Measurements from ENCODE around the gene MAGEB10. TPM values are rescaled to one million over a fixed set of nuclear protein-coding genes. Genes with fewer than 3 reads are reported as not detected.

MAGEB10 gene
- polyA plus RNA-seq (not detected in 3 replicates), polyA minus RNA-seq (not detected in 3 replicates)
- not detected for polyA plus RNA-seq (2011; ENCODE audit: low read depth)
- not detected in 2 replicates for polyA plus RNA-seq (2011; cell fraction: cytosol; rRNA removed)
- polyA plus RNA-seq (2011; cell fraction: nucleus; rRNA removed): not detected in 2 replicates
- polyA plus RNA-seq (2012; ENCODE audit: low replicate concordance): not detected in 2 replicates
- polyA minus RNA-seq (2011; cell fraction: cytosol; rRNA and poly(A)+ RNA removed): not detected
- not detected in 2 replicates for polyA minus RNA-seq (2011; cell fraction: nucleus; rRNA and poly(A)+ RNA removed)

DNA sequence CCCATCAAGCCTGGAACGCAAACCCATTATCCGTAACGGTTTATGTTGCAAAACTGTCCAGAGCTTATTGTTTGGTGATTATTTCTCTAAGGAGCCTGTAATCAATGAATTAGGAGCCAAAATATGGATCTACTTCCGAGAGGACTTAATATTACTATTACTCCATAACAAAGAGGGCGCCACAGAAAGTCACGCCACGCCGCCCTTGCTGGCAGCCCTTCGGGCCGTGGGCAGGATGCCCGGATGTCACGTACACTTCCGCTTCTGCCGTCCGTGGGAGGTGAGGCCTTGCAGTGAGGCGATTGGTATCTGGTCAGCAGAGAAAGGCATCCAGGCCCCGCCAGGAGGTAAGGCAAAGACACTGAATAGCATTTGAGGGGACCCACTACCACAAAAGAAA lies at the start of gene MAGEB10:
Gene MAGEB10, plus strand, starts transcription at position 301 of the 400 bp plus-strand sequence. CDS start 13,317 bp downstream, outside the sequence.
- no peak for TF ChIP-seq EZH2 (IDR thresholded peaks at IDR 0.05; ENCODE audit: low read length)
- TF ChIP-seq, protein P1, sequence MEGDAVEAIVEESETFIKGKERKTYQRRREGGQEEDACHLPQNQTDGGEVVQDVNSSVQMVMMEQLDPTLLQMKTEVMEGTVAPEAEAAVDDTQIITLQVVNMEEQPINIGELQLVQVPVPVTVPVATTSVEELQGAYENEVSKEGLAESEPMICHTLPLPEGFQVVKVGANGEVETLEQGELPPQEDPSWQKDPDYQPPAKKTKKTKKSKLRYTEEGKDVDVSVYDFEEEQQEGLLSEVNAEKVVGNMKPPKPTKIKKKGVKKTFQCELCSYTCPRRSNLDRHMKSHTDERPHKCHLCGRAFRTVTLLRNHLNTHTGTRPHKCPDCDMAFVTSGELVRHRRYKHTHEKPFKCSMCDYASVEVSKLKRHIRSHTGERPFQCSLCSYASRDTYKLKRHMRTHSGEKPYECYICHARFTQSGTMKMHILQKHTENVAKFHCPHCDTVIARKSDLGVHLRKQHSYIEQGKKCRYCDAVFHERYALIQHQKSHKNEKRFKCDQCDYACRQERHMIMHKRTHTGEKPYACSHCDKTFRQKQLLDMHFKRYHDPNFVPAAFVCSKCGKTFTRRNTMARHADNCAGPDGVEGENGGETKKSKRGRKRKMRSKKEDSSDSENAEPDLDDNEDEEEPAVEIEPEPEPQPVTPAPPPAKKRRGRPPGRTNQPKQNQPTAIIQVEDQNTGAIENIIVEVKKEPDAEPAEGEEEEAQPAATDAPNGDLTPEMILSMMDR (optimal IDR thresholded peaks at IDR 0.05 in 1 of 3, IDR thresholded peaks at IDR 0.05 in 1 of 3, conservative IDR thresholded peaks at IDR 0.05 in 1 of 3; ENCODE audit: extremely low read depth in 1 of 3, insufficient read depth in 2 of 3, low read length in 3 of 3): no peak
- no peaks in the 10 kb centered on the region for H3K9me3 ChIP-seq (ENCODE audit: control insufficient read depth, low read depth, low read length)
- no peak within 1 kb of the TSS for H3K9ac ChIP-seq (ENCODE audit: control insufficient read depth, extremely low read depth, insufficient read depth, low read length)
- H3K4me1 ChIP-seq (ENCODE audit: control insufficient read depth, extremely low read depth, insufficient read depth, low read length): no peaks in the 10 kb centered on the region
- no peak within 1 kb of the TSS for H3K4me2 ChIP-seq (ENCODE audit: control insufficient read depth, extremely low read depth, insufficient read depth, low read depth, low read length)
- H2AFZ ChIP-seq (ENCODE audit: control insufficient read depth, low read length): no peak within 1 kb of the TSS
- no peaks in the 10 kb centered on the region for H3K79me2 ChIP-seq (ENCODE audit: control insufficient read depth, insufficient read depth, low read length)
- no peaks in the 10 kb centered on the region for H4K20me1 ChIP-seq (ENCODE audit: control insufficient read depth, extremely low read depth, insufficient read depth, low read length)
- dilution Hi-C loops (cut with MboI; ENCODE audit: extremely low pct_ligation_motif_present, low sequenced_read_pairs): no loop called here
- H3K36me3 ChIP-seq (ENCODE audit: control insufficient read depth in 2 of 2, extremely low read depth in 1 of 2, insufficient read depth in 2 of 2, low read length in 2 of 2): no peaks in the 10 kb centered on the region
- FAIRE-seq (no peak), DNase-seq (ENCODE audit: low read depth, low spot score) (no peak)
- H3K27ac ChIP-seq (ENCODE audit: control insufficient read depth, insufficient read depth, low read length): no peak within 1 kb of the TSS
- H3K9me1 ChIP-seq (ENCODE audit: control insufficient read depth, extremely low read depth, insufficient read depth, low read length): no peaks in the 10 kb centered on the region
- H3K27me3 ChIP-seq (ENCODE audit: control insufficient read depth, extremely low read depth, insufficient read depth, low read length): no peaks in the 10 kb centered on the region
- no peak within 1 kb of the TSS for H3K4me3 ChIP-seq (ENCODE audit: control insufficient read depth in 2 of 3, extremely low read depth in 1 of 3, insufficient read depth in 2 of 3, low read depth in 1 of 3, low read length in 3 of 3)

DNA sequence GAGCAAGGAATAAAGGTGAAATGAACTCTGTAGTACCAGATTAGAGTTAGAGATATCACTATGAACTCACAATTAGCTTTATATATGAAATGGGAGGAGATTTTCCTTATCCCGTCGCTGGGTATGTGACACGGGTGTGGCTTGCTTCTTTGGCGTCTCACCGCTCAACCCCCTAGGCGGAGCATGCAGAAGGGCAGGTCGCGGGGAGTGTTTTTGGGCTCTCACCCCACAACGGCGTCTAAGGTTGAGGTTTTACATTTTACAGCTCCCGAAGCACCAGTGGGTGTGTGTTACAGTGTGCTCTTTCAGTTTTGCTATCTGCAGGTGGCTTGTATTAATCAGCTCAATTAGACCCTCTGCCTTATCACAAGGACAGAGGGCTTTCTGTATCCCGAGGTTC lies 42.1 kb upstream of the MAGEB10 start:
- no peaks in the 10 kb centered on the region for H3K9me1 ChIP-seq (ENCODE audit: control insufficient read depth, extremely low read depth, insufficient read depth, low read length)
- dilution Hi-C loops (cut with MboI; ENCODE audit: extremely low pct_ligation_motif_present, low sequenced_read_pairs): no loop called here
- H3K4me1 ChIP-seq (ENCODE audit: control insufficient read depth, extremely low read depth, insufficient read depth, low read length): no peaks in the 10 kb centered on the region
- FAIRE-seq (no peak), DNase-seq (ENCODE audit: low read depth, low spot score) (no peak)
- H3K36me3 ChIP-seq (ENCODE audit: control insufficient read depth in 2 of 2, extremely low read depth in 1 of 2, insufficient read depth in 2 of 2, low read length in 2 of 2): no peaks in the 10 kb centered on the region
- no peak overlapping the region for H2AFZ ChIP-seq (ENCODE audit: control insufficient read depth, low read length)
- no peaks in the 10 kb centered on the region for H3K79me2 ChIP-seq (ENCODE audit: control insufficient read depth, insufficient read depth, low read length)
- no peak overlapping the region for H3K27ac ChIP-seq (ENCODE audit: control insufficient read depth, insufficient read depth, low read length)
- H4K20me1 ChIP-seq (ENCODE audit: control insufficient read depth, extremely low read depth, insufficient read depth, low read length): no peaks in the 10 kb centered on the region
- no peak overlapping the region for H3K9ac ChIP-seq (ENCODE audit: control insufficient read depth, extremely low read depth, insufficient read depth, low read length)
- H3K4me2 ChIP-seq (ENCODE audit: control insufficient read depth, extremely low read depth, insufficient read depth, low read depth, low read length): no peak overlapping the region
- no peaks in the 10 kb centered on the region for H3K27me3 ChIP-seq (ENCODE audit: control insufficient read depth, extremely low read depth, insufficient read depth, low read length)
- no peak for TF ChIP-seq EZH2 (IDR thresholded peaks at IDR 0.05; ENCODE audit: low read length)
- TF ChIP-seq, protein P1 (optimal IDR thresholded peaks at IDR 0.05 in 1 of 3, IDR thresholded peaks at IDR 0.05 in 1 of 3, conservative IDR thresholded peaks at IDR 0.05 in 1 of 3; ENCODE audit: extremely low read depth in 1 of 3, insufficient read depth in 2 of 3, low read length in 3 of 3): no peak
- no peak overlapping the region for H3K4me3 ChIP-seq (ENCODE audit: control insufficient read depth in 2 of 3, extremely low read depth in 1 of 3, insufficient read depth in 2 of 3, low read depth in 1 of 3, low read length in 3 of 3)
- H3K9me3 ChIP-seq (ENCODE audit: control insufficient read depth, low read depth, low read length): no peaks in the 10 kb centered on the region

Data from keratinocyte (primary cell).